Heart left ventricle (tissue), 13 donors: ENCODE data around the gene CCSER1.

Experiments used
- CTCF ChIP-seq, 12 donors: fragments of 200-600 bp; sonication (generic) in 4 of 12; IDR thresholded peaks; one replicate each; pipeline versions ENCODE4 v1.5.0 to v1.8.0; 2018 to 2022; ENCODE audit warnings: antibody characterized with exemption in 12 of 12, mild to moderate bottlenecking in 5 of 12
- POLR2A ChIP-seq, 2 donors: fragments of 450-650 bp; IDR thresholded peaks; one replicate each; pipeline ENCODE4 v1.6.1; 2017; ENCODE audit warnings: antibody characterized with exemption in 2 of 2, mild to moderate bottlenecking in 2 of 2, moderate library complexity in 2 of 2
- donor health status: ischemic (EF 13 %, LVEDD 7.1; RV severe dilation, severe dysfunction).
- donor health status: DM: no; HTN: yes; CAD: no.
- donor health status: DM: no; HTN: no; CAD: no.
- donor health status: ischemic (EF 25% LVEDD 6.9; RV normal size, moderate dysfunction).
- donor health status: ischemic (EF 25% LVEDD 5.7; RV mildly dilated, moderate dysfunction).
- donor health status: ischemic (EF 35%, LVEDD 5.7; RV mildly dilated, moderate dysfunction).
- donor health status: nonischemic (EF 11% LVEDD 7.7; RV severe dilation, severe dysfunction).
- donor health status: DM: yes; HTN: yes; CAD: no.
- donor health status: PGD.
- donor health status: ischemic (EF 29% LVEDD 5.4; RV normal size, mild dysfunction).
- donor health status: nonischemic (EF 23%, LVEDD 6.1; RV moderate dilation, normal function).

- no peak for TF ChIP-seq CTCF (IDR thresholded peaks at IDR 0.05)
- no peak for TF ChIP-seq POLR2A (IDR thresholded peaks at IDR 0.05)
These were observed 1361.8 kb downstream of the CCSER1 start for GRCh38 chr4:91488946-91489345.
